ENCODE data around the gene OR10D3. TPM values are rescaled to one million over a fixed set of nuclear protein-coding genes. Genes with fewer than 3 reads are reported as not detected.
"Not testable (repeated sequence)": the region's sequence is repeated elsewhere in the genome, so short reads cannot be mapped to it uniquely, and the experiment has no call there.

Gene OR10D3
- total RNA-seq, 1 donor from 2014 or later, result not detected

DNA sequence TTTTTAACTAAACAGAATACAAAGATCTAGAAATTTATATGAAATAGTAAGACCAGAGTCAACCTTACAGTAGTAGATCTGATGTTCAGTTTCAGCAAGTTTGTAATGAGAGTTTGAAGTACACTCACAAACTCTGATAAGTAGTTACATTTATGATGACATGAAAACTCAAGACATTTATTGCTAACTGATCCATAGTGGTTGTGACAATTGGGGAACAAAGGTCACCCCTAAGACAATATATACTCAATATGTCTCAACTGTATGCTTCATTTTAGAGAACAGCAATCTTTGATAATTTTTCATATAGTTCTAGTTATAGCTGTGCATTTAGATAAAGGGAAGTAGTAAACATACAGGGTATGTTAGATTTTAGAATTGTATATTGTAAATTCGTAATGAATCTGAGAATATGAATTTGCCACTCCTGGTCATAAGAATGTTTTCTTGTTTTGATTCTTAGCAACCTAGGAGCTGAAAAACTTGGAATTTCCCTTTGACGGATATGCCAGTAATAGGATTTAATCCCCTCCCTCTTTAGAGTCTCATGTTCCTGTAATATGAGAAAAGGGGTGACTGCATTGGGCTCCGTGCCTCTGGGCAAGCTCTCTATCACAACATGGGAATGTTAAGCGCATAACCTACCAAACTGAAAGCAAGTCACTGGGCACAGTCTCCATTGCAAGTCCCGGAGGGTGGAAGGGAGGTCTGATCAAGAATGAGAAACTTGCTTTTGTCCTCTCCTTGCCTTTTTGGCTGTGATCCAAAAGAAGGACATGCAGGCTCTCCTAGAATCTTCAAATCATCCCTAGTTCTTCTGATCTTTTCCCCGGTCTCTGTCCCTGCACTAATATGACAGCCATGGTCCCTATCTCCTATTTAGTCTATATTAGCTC, 11.4 kb downstream of the OR10D3 start:
- no peak for DNase-seq (ENCODE audit: low spot score)

DNA sequence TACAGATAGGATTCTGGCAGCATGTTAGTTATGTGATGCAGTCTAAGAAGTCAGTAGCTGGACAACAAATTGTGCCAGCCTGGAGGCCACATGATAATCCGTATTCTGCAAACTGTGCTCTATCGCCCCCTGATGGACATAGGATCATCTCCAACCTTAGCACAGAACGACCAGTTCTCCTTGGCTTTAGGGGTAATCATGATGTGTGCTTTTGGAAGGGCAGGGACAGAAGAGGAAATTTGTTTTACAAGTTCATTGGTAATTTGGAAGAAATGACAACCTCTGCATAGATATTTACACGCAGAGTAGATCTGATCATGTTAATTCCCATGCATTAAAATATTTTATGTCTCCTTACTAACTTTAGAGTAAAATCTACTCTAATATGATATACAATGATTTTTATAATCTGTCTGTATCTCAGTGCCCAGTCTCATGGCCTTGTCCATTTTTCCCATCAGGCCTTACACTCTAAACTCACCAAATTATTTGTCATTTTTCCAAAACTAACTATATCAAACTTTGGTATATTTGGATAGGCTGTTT, 12.1 kb downstream of the OR10D3 start:
- DNase-seq (ENCODE audit: low spot score), result no peak

DNA sequence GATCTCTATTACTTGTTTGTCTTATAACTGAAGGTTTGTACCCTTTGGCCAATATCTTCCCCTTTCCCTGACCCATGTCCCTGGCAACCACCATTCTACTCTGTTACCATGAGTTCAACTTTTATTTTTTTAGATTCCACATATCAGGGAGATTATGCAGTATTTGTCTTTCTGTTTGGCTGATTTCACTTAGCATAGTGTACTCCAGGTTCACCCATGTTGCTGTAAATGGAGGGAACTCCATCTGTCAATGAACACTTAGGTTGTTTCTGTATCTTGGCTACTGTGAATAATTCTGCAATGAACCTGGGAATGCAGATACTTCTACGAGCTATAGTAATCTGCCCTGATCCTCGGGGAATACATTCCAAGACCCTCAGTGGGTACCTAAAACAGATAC, 14.9 kb downstream of the OR10D3 start:
- no peak for DNase-seq (ENCODE audit: low spot score)

DNA sequence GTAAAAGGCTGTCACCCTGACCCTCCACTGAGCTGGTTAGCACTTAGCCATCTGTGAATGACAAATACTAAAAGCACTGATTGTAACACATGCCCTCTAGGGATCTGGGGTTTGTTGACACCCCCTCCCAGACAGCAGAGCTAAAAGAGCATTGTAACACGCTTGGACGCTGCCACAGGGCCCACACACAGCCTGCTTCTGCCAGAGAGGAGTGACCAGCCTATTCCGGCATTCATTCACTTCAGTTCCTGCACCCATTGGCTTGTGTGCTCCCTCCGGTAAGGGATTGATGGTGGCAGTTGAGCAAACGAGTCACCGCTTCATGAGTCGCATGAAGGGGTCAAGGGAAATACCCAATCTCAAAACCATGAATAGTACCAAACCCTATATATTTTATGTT, 15.8 kb downstream of the OR10D3 start:
- DNase-seq (ENCODE audit: low spot score), result no peak

DNA sequence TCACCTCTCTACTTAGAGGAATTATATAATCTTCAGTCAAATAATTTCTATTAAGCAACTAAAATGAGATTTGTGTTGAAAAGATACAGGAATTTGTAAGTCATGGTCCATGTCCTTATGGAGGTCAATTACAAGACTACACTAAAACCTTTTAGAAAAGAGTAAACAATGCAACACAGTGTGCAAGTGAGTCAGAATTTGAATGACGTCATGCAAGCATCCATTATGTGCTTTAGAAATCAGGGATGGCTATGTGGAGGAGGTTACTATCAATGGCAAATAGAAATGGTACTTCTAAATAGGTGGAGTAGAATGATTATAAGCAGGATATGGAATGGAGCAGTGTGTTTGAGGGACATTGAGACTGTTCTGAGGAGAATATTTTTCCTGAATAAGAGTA, 16.6 kb downstream of the OR10D3 start:
- DNase-seq (ENCODE audit: low spot score), result no peak

DNA sequence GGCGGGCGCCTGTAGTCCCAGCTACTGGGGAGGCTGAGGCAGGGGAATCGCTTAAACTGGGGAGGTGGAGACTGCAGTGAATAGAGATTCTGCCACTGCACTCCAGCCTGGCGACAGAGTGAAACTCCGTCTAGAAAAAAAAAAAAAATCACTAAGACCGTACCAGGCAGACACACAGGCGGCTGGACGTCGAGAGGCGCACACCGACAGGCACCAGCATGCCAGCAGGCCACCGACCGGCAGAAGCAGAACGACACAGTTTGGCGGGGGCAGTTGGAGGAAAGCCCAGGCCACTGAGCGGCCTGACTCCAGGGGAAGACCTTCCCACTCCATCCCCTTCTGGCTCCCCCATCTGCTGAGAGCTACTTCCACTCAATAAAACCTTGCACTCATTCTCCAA, 17.5 kb downstream of the OR10D3 start:
- DNase-seq (ENCODE audit: low spot score), result no peak

DNA sequence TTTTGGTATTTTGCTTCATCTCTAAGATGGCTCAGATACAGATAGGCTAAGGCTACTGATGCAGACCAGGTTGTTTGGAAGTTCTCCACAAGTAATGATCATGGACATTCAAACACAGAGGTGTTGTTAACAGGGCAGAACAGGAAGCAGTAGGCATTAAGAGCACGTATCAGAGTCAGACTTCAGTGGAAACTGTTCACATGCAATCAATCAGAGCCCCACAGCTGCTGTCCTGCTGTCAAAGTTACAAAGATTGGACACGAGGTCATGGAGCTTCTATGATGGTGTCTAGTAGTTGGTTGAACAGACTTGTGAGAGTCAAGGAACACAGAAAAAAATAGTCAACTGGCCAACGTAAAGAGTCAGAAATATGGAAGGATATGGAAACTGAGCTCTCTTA, 19.8 kb downstream of the OR10D3 start:
- DNase-seq (ENCODE audit: low spot score), result no peak

DNA sequence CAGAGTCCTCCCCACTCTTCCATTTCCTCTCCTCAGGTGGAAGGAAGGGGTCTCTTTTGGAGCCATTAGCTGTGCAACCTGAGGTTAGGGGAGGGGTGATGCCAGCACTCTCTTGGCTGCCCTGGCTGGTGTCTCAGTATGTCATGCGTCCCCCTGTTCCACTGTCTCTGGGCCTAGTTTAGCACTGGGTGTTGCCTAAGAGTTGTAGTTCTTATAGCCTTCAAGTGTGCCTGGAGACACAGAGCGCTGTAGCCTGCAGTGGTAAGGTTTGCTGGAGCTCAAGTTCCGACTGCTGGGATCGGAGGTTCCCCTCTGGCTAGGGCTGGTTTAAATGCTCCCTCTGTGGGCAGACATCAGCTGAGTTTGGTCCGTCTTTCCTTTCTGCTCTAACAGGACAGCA, 20.9 kb downstream of the OR10D3 start:
- DNase-seq (ENCODE audit: low spot score), result no peak

DNA sequence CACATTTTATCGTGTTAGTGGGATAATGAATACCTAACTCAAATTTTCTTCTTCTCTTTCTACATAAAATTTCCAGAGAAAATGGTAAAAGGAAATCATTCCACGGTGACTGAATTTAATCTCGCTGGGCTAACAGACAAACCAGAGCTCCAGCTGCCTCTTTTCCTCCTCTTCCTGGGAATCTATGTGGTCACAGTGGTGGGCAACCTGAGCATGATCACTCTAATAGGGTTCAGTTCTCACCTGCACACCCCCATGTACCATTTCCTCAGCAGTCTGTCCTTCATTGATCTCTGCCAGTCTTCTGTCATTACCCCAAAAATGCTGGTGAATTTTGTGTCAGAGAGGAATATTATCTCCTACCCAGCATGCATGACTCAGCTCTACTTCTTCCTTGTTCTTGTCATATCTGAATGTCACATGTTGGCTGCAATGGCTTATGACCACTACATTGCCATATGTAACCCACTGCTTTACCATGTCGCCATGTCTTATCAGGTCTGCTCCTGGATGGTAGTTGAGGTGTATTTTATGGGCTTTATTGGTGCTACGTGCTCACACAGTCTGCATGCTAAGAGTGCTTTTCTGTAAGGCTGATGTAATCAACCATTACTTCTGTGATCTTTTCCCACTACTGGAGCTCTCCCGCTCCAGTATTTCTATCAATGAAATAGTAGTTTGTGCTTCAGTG, 24.1 kb downstream of the OR10D3 start:
- no peak for DNase-seq (ENCODE audit: low spot score)

DNA sequence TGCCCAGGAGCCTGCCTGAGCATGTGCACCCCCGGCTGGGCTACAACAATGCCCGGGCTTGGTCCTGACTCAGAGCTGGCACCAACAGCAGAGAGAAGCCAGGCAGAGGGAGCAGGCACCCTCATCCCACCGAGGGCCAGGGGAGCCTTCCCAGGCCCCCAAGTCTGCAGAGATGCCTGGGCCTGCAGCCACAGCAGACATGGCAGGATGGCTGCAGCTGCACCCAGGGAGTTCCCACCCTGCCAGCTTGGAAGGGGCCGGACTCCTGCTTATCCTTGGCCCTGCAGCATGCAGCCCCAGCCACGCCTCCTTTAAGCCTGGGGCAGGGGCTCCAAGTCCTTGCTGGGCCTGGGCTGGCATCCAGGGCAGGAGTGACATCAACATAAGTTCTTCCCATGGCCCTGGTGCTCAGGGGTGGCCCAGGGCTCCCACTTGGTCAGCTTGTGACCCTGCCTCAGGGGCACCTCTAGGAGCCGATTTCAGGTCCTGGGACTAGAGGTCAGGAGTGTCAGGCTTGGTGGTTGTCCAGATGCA, 26.7 kb downstream of the OR10D3 start:
- DNase-seq (ENCODE audit: low spot score), result no peak

DNA sequence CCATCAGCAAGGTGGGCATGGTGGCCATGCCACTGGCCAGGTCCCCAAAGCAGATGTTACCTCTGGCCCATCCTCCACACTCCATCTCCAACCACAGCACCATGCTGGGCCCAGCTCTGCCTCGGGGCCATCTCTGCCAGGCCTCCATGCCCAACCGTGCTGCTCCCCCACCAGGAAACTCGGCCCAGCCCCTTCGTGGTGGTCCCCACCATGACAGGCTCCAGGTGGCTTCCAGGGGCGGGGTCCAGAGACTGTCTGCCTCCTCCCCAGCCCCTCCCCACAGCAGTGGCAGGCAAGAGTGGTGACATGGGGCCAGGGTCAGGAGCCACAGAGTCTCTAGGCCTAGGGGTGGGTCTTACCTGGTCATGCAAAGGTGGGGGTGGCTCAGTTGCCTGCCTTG, 27.3 kb downstream of the OR10D3 start:
- no peak for DNase-seq (ENCODE audit: low spot score)

DNA sequence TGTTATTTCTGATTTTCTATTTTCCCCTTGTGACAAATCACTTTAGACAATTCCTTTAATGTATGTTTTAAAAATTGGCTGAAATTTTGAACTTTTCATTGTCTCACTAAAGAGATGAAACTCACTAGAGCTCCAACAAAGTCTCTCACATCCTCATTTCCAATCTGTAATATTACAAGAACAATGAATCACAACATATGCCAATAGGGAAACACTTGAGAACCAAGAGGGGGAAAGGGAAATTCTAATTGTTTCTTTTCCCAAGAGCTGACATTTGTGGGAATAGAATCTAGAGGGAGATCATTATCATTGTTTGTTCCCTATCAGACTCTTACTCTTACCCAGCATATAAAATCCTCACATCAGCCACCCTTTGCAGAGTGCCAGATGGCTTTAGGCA, 28.2 kb downstream of the OR10D3 start:
- no peak for DNase-seq (ENCODE audit: low spot score)

DNA sequence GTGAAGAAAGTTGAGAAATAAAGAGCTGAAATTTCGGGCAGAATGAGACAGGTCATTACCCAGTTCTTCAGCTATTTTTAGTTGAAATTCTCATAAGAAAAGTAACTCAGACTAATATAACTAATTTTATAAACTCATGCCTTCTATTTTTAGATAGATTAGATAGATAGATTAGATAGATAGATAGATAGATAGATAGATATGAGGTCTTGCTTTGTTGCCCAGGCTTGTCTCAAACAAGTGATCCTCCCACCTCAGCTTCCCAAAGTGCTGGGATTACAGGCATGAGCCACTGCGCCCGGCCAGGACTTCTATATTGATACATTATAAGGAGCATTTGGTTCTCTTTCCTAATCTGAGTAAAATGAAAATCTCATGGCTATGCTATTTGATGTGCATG, 30.9 kb downstream of the OR10D3 start:
- DNase-seq (ENCODE audit: low spot score), result no peak

DNA sequence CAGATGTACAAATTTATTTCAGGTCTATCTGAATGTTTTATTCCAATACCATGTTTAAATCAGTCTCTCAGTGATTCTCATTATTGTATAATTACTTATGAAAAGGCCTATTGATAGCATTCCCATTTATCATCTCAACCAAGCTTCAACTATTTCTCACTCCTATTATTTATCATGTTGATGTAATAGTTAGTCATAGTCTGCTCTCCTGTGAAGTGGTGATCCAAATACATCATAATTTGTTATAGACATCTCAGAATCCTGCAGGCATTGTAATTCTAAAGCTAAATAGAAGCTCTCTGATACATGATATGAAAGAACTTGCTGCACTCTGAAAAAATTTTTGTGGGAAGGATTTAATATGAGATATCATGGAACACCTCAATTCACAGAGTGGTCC, 36.0 kb downstream of the OR10D3 start:
- DNase-seq (ENCODE audit: low spot score), result no peak

DNA sequence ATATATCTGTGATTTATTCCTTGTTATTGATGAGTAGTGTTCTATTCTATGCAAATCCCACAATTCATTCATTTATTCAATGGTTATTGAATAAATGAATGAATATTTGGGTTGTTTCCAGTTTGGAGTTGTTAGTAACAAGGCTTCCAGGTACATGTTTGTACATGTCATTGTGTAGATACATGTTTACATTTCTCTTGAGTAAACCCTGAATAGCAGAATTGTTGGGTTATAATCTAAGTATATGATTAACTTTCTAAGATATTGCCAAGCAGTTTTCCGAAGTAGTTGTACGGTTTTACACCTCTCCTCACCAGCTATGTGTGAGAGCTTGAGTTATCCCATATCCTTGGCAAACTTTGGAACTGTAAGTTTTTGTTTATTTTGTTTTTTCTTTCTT, 39.3 kb downstream of the OR10D3 start:
- no peak for DNase-seq (ENCODE audit: low spot score)

DNA sequence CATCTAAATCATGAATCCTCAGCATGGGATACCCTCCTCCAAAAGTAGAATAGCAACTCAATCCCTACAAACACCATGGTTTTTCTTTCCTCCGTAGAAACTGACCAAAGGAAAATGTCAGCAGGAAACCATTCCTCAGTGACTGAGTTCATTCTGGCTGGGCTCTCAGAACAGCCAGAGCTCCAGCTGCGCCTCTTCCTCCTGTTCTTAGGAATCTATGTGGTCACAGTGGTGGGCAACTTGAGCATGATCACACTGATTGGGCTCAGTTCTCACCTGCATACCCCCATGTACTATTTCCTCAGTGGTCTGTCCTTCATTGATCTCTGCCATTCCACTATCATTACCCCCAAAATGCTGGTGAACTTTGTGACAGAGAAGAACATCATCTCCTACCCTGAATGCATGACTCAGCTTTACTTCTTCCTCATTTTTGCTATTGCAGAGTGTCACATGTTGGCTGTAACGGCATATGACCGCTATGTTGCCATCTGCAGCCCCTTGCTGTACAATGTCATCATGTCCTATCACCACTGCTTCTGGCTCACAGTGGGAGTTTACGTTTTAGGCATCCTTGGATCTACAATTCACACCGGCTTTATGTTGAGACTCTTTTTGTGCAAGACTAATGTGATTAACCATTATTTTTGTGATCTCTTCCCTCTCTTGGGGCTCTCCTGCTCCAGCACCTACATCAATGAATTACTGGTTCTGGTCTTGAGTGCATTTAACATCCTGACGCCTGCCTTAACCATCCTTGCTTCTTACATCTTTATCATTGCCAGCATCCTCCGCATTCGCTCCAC, 41.7 kb downstream of the OR10D3 start:
- not testable (repeated sequence) for DNase-seq (ENCODE audit: low spot score)

DNA sequence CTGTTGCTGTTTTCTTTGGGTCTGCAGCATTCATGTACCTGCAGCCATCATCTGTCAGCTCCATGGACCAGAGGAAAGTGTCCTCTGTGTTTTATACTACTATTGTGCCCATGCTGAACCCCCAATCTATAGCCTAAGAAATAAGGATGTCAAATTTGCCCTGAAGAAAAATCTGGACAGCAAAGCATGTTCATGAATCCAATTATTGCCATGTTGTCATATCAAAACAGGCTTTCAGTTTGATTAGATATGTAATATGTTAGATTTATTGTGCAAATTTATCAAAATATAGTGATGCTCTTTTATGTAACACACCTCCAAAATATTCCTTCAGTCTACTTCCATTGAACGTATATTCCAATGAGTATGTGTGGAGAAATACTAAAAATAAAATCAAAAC, 42.3 kb downstream of the OR10D3 start:
- no peak for DNase-seq (ENCODE audit: low spot score)

DNA sequence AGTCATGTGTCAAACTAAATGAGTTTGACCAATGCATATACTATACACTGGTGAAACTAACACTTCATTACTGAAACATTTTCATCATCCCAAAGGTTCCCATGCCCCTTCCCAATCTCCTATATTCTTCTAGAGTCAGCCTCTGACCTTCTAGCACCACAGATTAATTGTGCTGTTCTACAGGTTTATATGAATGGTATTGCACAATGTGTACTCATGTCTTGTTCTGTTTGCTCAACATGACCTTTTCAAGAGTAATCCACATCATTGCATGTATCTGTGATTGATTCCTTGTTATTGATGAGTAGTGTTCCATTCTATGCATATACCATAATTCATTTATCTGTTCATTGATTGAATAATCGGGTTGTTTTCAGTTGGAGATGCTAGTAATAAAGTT, 50.2 kb downstream of the OR10D3 start:
- DNase-seq (ENCODE audit: low spot score), result no peak

All from mesenteric fat pad (tissue), 1 donor.